Measurements from ENCODE around the gene CCT4.
"Not testable (repeated sequence)": the region's sequence is repeated elsewhere in the genome, so short reads cannot be mapped to it uniquely, and the experiment has no call there.

CCT4 gene

GRCh38 chr2:61877571-61878245, 10.7 kb downstream of the CCT4 start:
- no peak for FAIRE-seq

GRCh38 chr2:61876400-61876799, 12.1 kb downstream of the CCT4 start:
- FAIRE-seq: no peak

GRCh38 chr2:61866482-61867089, 21.9 kb downstream of the CCT4 start:
- FAIRE-seq: not testable (repeated sequence)

DNA sequence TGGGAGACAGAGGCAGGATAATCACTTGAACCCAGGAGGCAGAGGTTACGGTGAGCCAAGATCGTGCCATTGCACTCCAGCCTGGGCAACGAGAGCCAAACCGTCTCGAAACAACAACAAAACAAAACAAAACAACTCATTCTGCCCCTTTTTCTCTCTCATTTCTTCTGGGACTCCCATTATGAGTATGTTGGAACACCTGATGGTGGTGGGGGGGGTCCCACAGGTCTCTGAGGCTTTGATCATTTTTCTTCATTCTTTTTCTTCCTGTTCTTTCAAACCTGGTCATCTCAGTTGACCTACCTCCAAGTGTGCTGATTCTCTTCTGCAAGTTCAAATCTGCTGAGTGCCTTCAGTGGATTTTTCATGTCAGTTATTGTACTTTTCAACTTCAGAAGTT, 26.4 kb downstream of the CCT4 start:
- no peak for FAIRE-seq

DNA sequence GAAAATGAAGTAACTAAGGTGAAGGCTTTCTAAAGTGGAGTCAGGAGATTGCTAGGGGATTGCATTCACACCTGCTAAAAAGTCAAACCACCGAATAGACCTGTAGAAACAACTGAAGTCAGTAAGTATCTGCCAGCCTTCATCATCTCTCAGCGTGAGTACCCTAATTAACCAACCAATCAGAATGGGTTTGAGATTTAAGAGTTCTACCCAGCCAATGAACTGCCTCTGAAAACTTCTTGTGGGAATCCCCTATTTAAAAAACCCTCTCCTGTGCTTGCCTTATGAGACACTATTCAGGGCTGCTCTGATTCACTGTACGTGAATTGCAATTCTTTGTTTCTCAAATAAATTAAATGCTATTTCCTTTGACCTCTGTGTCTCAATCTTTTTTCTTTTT, 31.2 kb downstream of the CCT4 start:
- no peak for FAIRE-seq

DNA sequence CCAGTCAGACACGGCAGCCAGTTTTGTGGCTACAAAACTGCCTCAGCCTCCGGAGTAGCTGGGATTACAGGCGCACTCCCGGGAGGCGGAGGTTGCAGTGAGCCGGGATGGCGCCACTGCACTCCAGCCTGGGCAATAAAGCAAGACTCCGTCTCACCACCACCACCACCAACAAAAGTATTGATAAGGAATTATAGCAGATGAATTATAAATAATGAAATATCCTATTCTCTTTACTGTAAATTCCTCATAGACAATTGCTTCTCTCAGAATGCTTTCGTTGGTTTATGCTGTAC, 33.2 kb downstream of the CCT4 start:
- FAIRE-seq: no peak

- peak; percentile 55 for FAIRE-seq
Observed at GRCh38 chr2:61854564-61855317, 33.7 kb downstream of the CCT4 start.

GRCh38 chr2:61853847-61854563, 34.5 kb downstream of the CCT4 start, which contains the start of gene FAM161A:
TSS of gene FAM161A (minus strand) at chr2:61854060. CDS start at chr2:61854041, 19 bp downstream.
- FAIRE-seq: no peak

DNA sequence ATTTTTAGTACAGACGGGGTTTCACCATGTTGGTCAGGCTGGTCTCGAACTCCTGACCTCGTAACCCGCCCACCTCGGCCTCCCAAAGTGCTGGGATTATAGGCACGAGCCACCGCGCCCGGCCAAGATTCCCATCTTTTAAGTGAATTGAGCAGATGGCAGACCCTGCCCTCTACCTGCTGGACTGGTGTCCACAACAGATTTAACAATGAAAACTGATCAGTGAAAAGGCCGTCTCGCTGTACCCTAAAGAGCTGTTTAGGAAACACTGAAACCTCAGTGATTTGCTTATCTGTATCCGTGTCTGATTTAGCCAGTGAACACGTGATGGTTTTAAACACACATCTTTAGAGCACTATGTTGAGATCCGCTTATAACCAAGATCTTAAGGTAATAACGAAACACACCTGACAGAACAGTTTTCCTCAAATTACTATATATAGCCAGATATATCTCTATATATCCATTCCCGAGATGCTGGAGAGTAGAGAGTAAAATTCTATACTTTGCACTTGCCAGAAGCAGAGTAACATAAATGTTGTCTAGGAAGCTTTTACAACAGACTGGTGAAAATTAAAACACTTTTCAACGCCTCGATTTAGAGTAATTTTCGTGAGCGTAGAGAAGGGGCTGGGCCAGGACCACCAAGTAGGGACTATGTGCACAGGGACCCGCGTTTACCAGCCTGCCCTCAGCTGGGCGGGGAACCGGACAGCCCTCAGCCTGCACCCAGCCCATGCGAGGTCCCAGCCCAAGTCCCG, 35.2 kb downstream of the CCT4 start:
- FAIRE-seq: no peak

DNA sequence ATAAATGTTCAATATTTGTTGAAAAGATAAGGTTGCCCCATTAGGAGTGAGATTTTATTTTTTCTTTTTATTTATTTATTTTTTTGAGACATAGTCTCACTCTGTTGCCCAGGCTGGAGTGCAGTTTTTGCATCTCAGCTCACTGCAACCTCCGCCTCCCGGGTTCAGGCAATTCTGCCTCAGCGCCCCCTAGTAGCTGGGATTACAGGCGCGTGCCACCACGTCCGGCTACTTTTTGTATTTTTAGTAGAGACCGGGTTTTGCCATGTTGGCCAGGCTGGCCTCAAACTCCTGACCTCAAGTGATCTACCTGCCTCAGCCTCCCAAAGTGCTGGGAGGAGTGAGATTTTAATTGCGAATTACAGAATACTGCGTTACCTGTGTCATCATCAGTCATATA, 37.2 kb downstream of the CCT4 start:
- not testable (repeated sequence) for FAIRE-seq

DNA sequence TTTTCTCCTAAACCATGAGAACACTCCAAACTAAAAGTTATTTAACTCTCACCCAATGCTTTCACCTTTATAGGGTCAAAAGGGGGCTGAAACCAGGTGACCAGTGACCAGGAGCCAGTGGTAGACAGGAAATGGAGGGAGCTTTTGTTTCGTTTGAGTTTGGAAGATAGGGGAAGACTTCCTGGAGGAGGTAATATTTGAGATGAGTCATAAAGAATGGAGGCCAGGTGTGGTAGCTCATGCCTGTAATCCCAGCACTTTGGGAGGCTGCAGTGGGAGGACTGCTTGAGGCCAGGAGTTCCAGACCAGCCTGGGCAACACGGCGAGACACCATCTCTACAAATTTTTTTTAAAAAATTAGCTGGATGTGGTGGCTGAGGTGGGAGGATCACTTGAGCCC, 43.1 kb downstream of the CCT4 start:
- FAIRE-seq: no peak

- no peak for FAIRE-seq
Observed at GRCh38 chr2:61841286-61841685, 47.2 kb downstream of the CCT4 start.

DNA sequence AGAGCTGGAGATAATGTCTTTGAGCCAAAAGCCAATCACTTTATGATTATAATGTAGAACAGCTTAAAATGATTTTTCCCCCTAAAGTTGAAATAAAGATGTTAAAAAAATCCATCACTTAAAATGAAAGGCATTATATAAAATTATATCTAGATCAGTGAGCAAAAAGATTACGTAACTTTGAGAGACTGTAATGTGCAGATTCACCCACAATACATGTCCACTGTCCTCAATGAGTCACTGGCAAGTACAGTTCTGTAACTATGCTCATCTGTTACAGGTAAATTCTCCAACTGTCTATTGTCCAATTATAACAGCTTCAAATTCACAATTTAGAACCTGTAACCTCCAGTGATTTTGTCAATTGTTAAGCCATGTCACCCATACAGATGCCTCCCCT, 53.6 kb downstream of the CCT4 start:
- no peak for FAIRE-seq

DNA sequence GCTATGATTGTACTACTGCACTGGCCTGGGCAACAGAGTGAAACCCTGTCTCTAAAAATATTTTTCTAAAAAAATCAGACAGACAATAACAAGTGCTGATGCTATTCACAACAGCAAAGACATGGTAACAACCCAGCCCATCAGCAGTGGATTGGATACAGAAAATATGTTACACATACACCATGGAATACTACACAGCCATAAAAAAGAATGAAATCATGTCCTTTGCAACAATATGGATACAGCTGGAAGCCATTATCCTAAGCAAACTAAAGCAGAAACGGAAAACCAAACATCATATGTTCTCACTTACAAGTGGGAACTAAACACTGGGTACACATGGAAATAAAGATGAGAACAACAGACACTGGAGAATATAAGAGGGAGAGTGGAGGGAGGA, 54.5 kb downstream of the CCT4 start:
- FAIRE-seq: no peak

GRCh38 chr2:61832183-61832841, 56.1 kb downstream of the CCT4 start:
- no peak for FAIRE-seq

DNA sequence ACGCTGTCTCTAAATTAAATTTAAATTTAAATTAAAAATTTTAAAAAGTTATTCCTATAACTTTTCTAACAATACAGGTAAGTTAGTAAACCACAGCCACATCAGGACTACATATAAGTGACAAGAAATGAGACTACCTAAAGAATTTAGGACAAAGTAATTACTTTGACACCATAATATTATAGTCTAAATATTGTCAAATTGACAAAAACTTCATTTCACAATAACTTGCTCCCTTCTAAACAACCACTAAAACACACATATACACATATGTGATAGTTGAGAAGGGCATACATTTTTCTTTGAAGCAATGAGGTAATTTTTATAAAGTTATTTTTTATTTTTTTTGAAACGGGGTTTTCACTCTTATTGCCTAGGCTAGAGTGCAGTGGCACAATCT, 66.2 kb downstream of the CCT4 start:
- FAIRE-seq: no peak
